Smooth muscle cell (in vitro differentiated cells): ENCODE measurements around the gene SH2D3C. TPM values are rescaled to one million over a fixed set of nuclear protein-coding genes. Genes with fewer than 3 reads are reported as not detected.

Experiments
- DNase-seq: peaks from one replicate; lab custom pipeline; 2025; ENCODE audit not compliant: unreplicated experiment; lab: John Stamatoyannopoulos, UW
- H2AFZ ChIP-seq: fragments of 200-600 bp; sonication (generic); 2 replicates; pipeline ENCODE4 v1.6.0; 2016; ENCODE audit warnings: antibody characterized with exemption, low read depth, mild to moderate bottlenecking
- H3F3A ChIP-seq: fragments of 200-600 bp; sonication (generic); 2 replicates; pipeline ENCODE4 v1.6.0; 2017; ENCODE audit warnings: antibody characterized with exemption, low read depth
- H3K27ac ChIP-seq: fragments of 200-600 bp; sonication (generic); 2 replicates; pipeline ENCODE4 v1.5.1; 2016; ENCODE audit warnings: low read depth, mild to moderate bottlenecking
- H3K27me3 ChIP-seq: fragments of 200-600 bp; sonication (generic); 2 replicates; pipeline ENCODE4 v1.6.1; 2016; ENCODE audit warnings: low read depth, mild to moderate bottlenecking
- H3K36me3 ChIP-seq: fragments of 200-600 bp; sonication (generic); 2 replicates; pipeline ENCODE4 v1.5.1; 2016; ENCODE audit warnings: low read depth
- H3K4me1 ChIP-seq: fragments of 200-600 bp; sonication (generic); 2 replicates; pipeline ENCODE4 v1.5.1; 2016; ENCODE audit warnings: low read depth
- H3K4me2 ChIP-seq: fragments of 200-600 bp; sonication (generic); 2 replicates; pipeline ENCODE4 v1.6.0; 2016; ENCODE audit warnings: mild to moderate bottlenecking
- H3K4me3 ChIP-seq: fragments of 200-600 bp; sonication (generic); 2 replicates; pipeline ENCODE4 v1.5.1; 2016; ENCODE audit warnings: mild to moderate bottlenecking
- H3K79me2 ChIP-seq: fragments of 200-600 bp; sonication (generic); 2 replicates; pipeline ENCODE4 v1.6.0; 2016; ENCODE audit warnings: low read depth, mild to moderate bottlenecking
- H3K9ac ChIP-seq: fragments of 200-600 bp; sonication (generic); 2 replicates; pipeline ENCODE4 v1.6.0; 2016; ENCODE audit warnings: low read depth
- H3K9me3 ChIP-seq: fragments of 200-600 bp; sonication (generic); replicated peaks from 2 replicates; pipeline ENCODE4 v1.5.1; 2016; ENCODE audit warnings: low read depth
- H4K20me1 ChIP-seq: fragments of 200-600 bp; sonication (generic); 2 replicates; pipeline ENCODE4 v1.6.0; 2016; ENCODE audit warnings: low read depth
- CTCF ChIP-seq: fragments of 200-600 bp; sonication (generic); IDR thresholded peaks from 2 replicates; pipeline ENCODE4 v1.5.1; 2017; ENCODE audit warnings: borderline replicate concordance, mild to moderate bottlenecking, antibody characterized with exemption; ENCODE audit not compliant: insufficient read depth, poor library complexity, severe bottlenecking
- WGBS: methylation state at CpG from one replicate; pipeline ENCODE4 v1.1.7; 2016; ENCODE audit warnings: low lambda C conversion rate; 5-methylcytosine and 5-hydroxymethylcytosine counted together
- polyA plus RNA-seq: library from polyadenylated mRNA; unstranded; fragments of >200 nt; fragmentation: Nextera tagmentation; extraction: Ambion mirVana; gene quantifications from 2 replicates; pipeline ENCODE4 v1.2.1, GENCODE V29; 2016
- total RNA-seq: library from RNA; depleted of rRNA; stranded (reverse); fragments of >200 nt; gene quantifications from 2 replicates; pipeline ENCODE4 v1.2.3, GENCODE V29; 2014

Gene SH2D3C
- total and polyA plus RNA-seq, 2 experiments from 2014 or later = 0.54 TPM; not detected in 1

DNA sequence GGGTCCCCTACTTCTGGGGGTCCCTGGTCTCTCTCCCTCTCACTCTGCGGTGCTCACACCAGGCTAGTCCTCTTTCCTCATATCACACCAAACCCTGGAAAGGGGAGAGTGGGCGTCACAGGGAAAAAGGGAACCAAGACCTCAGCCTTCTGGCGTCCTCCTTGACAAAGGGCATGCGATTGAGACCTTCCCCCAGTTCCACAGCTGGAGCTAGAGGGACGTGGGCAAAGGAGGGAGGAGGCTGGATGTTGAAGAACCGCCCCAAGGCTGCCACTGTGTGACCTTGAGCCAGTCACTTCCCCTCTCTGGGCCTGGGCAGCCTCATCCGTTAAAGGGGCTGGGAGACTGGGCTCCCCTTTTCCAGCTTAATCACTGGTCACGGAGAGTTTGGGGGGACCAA is 24.8 kb downstream of the SH2D3C start:
- no peak overlapping the region for H2AFZ ChIP-seq

GRCh38 chr9:127753148-127753547 is 25.3 kb downstream of the SH2D3C start:
- Histone ChIP-seq H4K20me1 (no peaks in the 10 kb centered on the region), H3K9ac (no peak overlapping the region), H3K4me2 (no peak overlapping the region), H2AFZ (no peak overlapping the region), H3K4me3 (no peak overlapping the region), H3K27me3 (peaks cover 47% of the 10 kb centered on the region), H3K36me3 (no peaks in the 10 kb centered on the region), H3K4me1 (peaks cover 5% of the 10 kb centered on the region), H3K79me2 (no peaks in the 10 kb centered on the region), H3K9me3 (no peaks in the 10 kb centered on the region), H3K27ac (no peak overlapping the region), H3F3A (no peaks in the 10 kb centered on the region)
- DNase-seq = no peak
- WGBS = 94% methylated on average over 7 of the region's 8 CpGs
- TF ChIP-seq CTCF = no peak

More for the DNA sequence above, 24.8 kb downstream of the SH2D3C start:
- Histone ChIP-seq H3K9me3 (no peaks in the 10 kb centered on the region), H3K36me3 (no peaks in the 10 kb centered on the region), H3K4me2 (no peak overlapping the region), H3K4me3 (no peak overlapping the region), H4K20me1 (no peaks in the 10 kb centered on the region), H3K27ac (no peak overlapping the region), H3F3A (no peaks in the 10 kb centered on the region), H3K9ac (no peak overlapping the region), H3K27me3 (peaks cover 47% of the 10 kb centered on the region), H3K4me1 (peaks cover 5% of the 10 kb centered on the region), H3K79me2 (no peaks in the 10 kb centered on the region)
- DNase-seq = no peak
- TF ChIP-seq CTCF = no peak
- WGBS = 68% methylated on average over 8 of the region's 8 CpGs

DNA sequence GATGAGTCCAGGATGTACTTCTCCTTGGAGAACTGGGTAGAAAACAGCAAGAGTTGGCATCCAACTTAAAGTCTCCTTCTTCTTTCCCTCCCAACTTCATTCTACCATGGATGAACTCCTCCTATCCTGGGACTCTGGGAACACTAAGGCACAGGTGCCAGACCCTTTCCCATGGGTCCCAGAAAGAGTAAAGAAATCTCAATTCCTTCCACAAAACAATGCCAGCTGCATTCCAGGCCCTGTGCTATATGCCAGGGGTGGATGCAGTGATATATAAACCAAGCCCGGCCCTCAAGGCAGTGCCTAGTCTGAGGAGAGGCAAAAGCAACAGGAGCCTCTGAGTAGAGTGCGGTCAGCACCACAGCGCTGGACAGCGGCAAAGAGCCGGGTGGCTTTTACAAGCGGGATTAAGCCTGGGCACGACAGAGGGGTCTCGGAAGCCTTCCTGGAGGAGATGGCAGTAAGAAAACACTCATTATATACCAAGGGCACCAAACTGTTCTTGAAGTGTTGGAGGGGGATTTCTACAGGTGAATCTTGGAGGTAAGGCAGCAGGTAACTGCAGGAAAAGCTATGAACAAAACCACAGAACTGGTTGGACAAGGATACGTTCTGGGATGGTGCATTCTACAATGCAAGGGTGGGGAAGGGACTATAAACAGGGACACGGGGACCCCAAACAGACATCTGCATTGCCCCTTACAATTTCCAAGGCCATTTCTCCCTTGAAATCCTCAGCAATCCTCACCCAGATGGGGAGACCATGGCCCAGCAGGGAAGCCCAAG is 27.0 kb downstream of the SH2D3C start:
- Histone ChIP-seq H3K4me2 (no peak overlapping the region), H3K4me1 (peaks cover 5% of the 10 kb centered on the region), H3K4me3 (no peak overlapping the region), H3F3A (no peaks in the 10 kb centered on the region), H2AFZ (no peak overlapping the region), H3K9ac (no peak overlapping the region), H3K36me3 (no peaks in the 10 kb centered on the region), H3K27me3 (peaks cover 43% of the 10 kb centered on the region), H3K27ac (no peak overlapping the region), H3K9me3 (no peaks in the 10 kb centered on the region), H3K79me2 (no peaks in the 10 kb centered on the region), H4K20me1 (no peaks in the 10 kb centered on the region)
- TF ChIP-seq CTCF = no peak
- WGBS = 30% methylated on average over 10 of the region's 10 CpGs
- no peak for DNase-seq
